Astrocyte (in vitro differentiated cells and primary cell): ENCODE results near the gene ZNF8. TPM values are rescaled to one million over a fixed set of nuclear protein-coding genes. Genes with fewer than 3 reads are reported as not detected.

Source experiments
- DNase-seq: peaks from one replicate; pipeline ENCODE4 v3.0.0-alpha.2; 2010; ENCODE audit warnings: low read depth
- FAIRE-seq: peaks from 2 replicates; lab custom pipeline; 2011; peaks lifted over from hg19 to GRCh38; lab: Jason Lieb, UNC
- H2AFZ ChIP-seq: 2 replicates; pipeline ENCODE4 v1.6.0; 2012; ENCODE audit warnings: low read depth, low read length, inconsistent platforms
- H3K27ac ChIP-seq: 2 replicates; pipeline ENCODE4 v1.5.1; 2011; ENCODE audit warnings: low read depth, low read length, inconsistent platforms
- H3K27me3 ChIP-seq: 2 replicates; pipeline ENCODE4 v1.6.0; 2011; ENCODE audit warnings: low read length, inconsistent platforms; ENCODE audit not compliant: insufficient read depth
- H3K36me3 ChIP-seq: 2 replicates; pipeline ENCODE4 v1.5.1; 2011; ENCODE audit warnings: low read length, inconsistent platforms; ENCODE audit not compliant: insufficient read depth
- H3K4me1 ChIP-seq: 2 replicates; pipeline ENCODE4 v1.5.1; 2011; ENCODE audit warnings: low read length, inconsistent platforms; ENCODE audit not compliant: insufficient read depth
- H3K4me2 ChIP-seq: 2 replicates; pipeline ENCODE4 v1.6.0; 2012; ENCODE audit warnings: low read length, inconsistent platforms
- H3K4me3 ChIP-seq: 2 replicates; pipeline ENCODE4 v1.5.1; 2011; ENCODE audit warnings: low read depth, mild to moderate bottlenecking, low read length, inconsistent platforms; ENCODE audit not compliant: insufficient read depth
- H3K79me2 ChIP-seq: 2 replicates; pipeline ENCODE4 v1.6.0; 2012; ENCODE audit warnings: mild to moderate bottlenecking, low read length, inconsistent platforms; ENCODE audit not compliant: insufficient read depth
- H3K9ac ChIP-seq: 2 replicates; pipeline ENCODE4 v1.6.0; 2012; ENCODE audit warnings: mild to moderate bottlenecking, low read length, inconsistent platforms
- H3K9me3 ChIP-seq: 2 replicates; pipeline ENCODE4 v1.5.1; 2012; ENCODE audit warnings: low read depth, mild to moderate bottlenecking, low read length, inconsistent platforms; ENCODE audit not compliant: insufficient read depth
- H4K20me1 ChIP-seq: 2 replicates; pipeline ENCODE4 v1.6.0; 2012; ENCODE audit warnings: low read length, inconsistent platforms; ENCODE audit not compliant: insufficient read depth
- H3K27ac Mint-ChIP-seq: one replicate; pipeline ENCODE4 v1.8.0; 2021; ENCODE audit warnings: mild to moderate bottlenecking, mixed read lengths; ENCODE audit not compliant: unreplicated experiment
- H3K27me3 Mint-ChIP-seq: one replicate; pipeline ENCODE4 v1.8.0; 2021; ENCODE audit warnings: low read depth, mixed read lengths; ENCODE audit not compliant: unreplicated experiment
- H3K36me3 Mint-ChIP-seq: one replicate; pipeline ENCODE4 v1.8.0; 2021; ENCODE audit warnings: low read depth, mixed read lengths; ENCODE audit not compliant: unreplicated experiment
- H3K4me1 Mint-ChIP-seq: one replicate; pipeline ENCODE4 v1.8.0; 2021; ENCODE audit warnings: low read depth, mixed read lengths; ENCODE audit not compliant: unreplicated experiment
- H3K4me3 Mint-ChIP-seq: one replicate; pipeline ENCODE4 v1.8.0; 2021; ENCODE audit warnings: mild to moderate bottlenecking, moderate library complexity, mixed read lengths; ENCODE audit not compliant: unreplicated experiment
- H3K9me3 Mint-ChIP-seq: one replicate; pipeline ENCODE4 v1.8.0; 2021; ENCODE audit warnings: mild to moderate bottlenecking, mixed read lengths; ENCODE audit not compliant: unreplicated experiment
- CTCF ChIP-seq: IDR thresholded peaks from 2 replicates; pipeline ENCODE4 v1.5.1; 2011; ENCODE audit warnings: low read depth, mild to moderate bottlenecking, inconsistent platforms, low read length, moderate library complexity; ENCODE audit not compliant: insufficient read depth
- EZH2 ChIP-seq: IDR thresholded peaks from 2 replicates; pipeline ENCODE4 v1.6.1; 2012; ENCODE audit warnings: mild to moderate bottlenecking, low read length, inconsistent platforms; ENCODE audit not compliant: insufficient read depth
- total RNA-seq: library from RNA; stranded (reverse); gene quantifications from 2 replicates; pipeline ENCODE4 v1.2.1, GENCODE V29; 2021

ZNF8 gene
- total RNA-seq, 1 donor from 2014 or later = 10.0 TPM

GRCh38 chr19:58315580-58315979 lies 36.8 kb downstream of the ZNF8 start:
- Histone ChIP-seq H3K9ac (no peak overlapping the region), H3K9me3 (no peaks in the 10 kb centered on the region), H3K4me2 (no peak overlapping the region), H2AFZ (no peak overlapping the region), H3K79me2 (peaks cover 7% of the 10 kb centered on the region), H3K27me3 (no peaks in the 10 kb centered on the region), H4K20me1 (peaks cover 48% of the 10 kb centered on the region), H3K4me1 (no peaks in the 10 kb centered on the region), H3K4me3 (no peak overlapping the region), H3K36me3 (peaks cover 36% of the 10 kb centered on the region), H3K27ac (no peak overlapping the region)
- H3K27me3 Mint-ChIP-seq = no peaks in the 10 kb centered on the region
- peaks cover 3% of the 10 kb centered on the region for H3K9me3 Mint-ChIP-seq
- DNase-seq (no peak), FAIRE-seq (no peak)
- no peak overlapping the region for H3K4me3 Mint-ChIP-seq
- H3K27ac Mint-ChIP-seq = no peak overlapping the region
- peaks cover 18% of the 10 kb centered on the region for H3K36me3 Mint-ChIP-seq
- TF ChIP-seq CTCF (no peak), EZH2 (no peak)
- H3K4me1 Mint-ChIP-seq = no peaks in the 10 kb centered on the region

- no peak overlapping the region for H3K27ac ChIP-seq
- Mint-ChIP-seq H3K27ac (no peak overlapping the region), H3K9me3 (peaks cover 3% of the 10 kb centered on the region), H3K4me3 (no peak overlapping the region), H3K4me1 (no peaks in the 10 kb centered on the region), H3K36me3 (peaks cover 12% of the 10 kb centered on the region), H3K27me3 (no peaks in the 10 kb centered on the region)
- no peak overlapping the region for H3K9ac ChIP-seq
- no peaks in the 10 kb centered on the region for H3K4me1 ChIP-seq
- H3K4me2 ChIP-seq = no peak overlapping the region
- H3K27me3 ChIP-seq = no peaks in the 10 kb centered on the region
- H3K79me2 ChIP-seq = no peaks in the 10 kb centered on the region
- H3K36me3 ChIP-seq = peaks cover 21% of the 10 kb centered on the region
- DNase-seq (peak; percentile 47), FAIRE-seq (no peak)
- H2AFZ ChIP-seq = no peak overlapping the region
- H4K20me1 ChIP-seq = peaks cover 50% of the 10 kb centered on the region
- H3K4me3 ChIP-seq = no peak overlapping the region
- H3K9me3 ChIP-seq = no peaks in the 10 kb centered on the region
- TF ChIP-seq EZH2 (no peak), CTCF (no peak)
These were observed 38.8 kb downstream of the ZNF8 start for GRCh38 chr19:58317476-58318072.

- Histone ChIP-seq H3K4me2 (no peak overlapping the region), H4K20me1 (peaks cover 57% of the 10 kb centered on the region), H3K27me3 (no peaks in the 10 kb centered on the region), H3K9me3 (no peaks in the 10 kb centered on the region), H3K79me2 (no peaks in the 10 kb centered on the region), H3K9ac (no peak overlapping the region), H3K4me3 (no peak overlapping the region), H3K4me1 (no peaks in the 10 kb centered on the region), H3K27ac (no peak overlapping the region), H2AFZ (no peak overlapping the region), H3K36me3 (peaks cover 16% of the 10 kb centered on the region)
- no peak for DNase-seq
- Mint-ChIP-seq H3K4me1 (no peaks in the 10 kb centered on the region), H3K4me3 (no peak overlapping the region), H3K9me3 (peaks cover 3% of the 10 kb centered on the region), H3K36me3 (peaks cover 11% of the 10 kb centered on the region), H3K27ac (no peak overlapping the region), H3K27me3 (no peaks in the 10 kb centered on the region)
- FAIRE-seq = no peak
- TF ChIP-seq EZH2 (no peak), CTCF (no peak)
These were observed 39.5 kb downstream of the ZNF8 start for GRCh38 chr19:58318297-58318696.
